GM12891 (cell line): Measurements from ENCODE around the gene PGS1.

ENCODE experiments used
- POLR2A ChIP-seq: IDR thresholded peaks from 2 replicates; pipeline ENCODE4 v1.6.1; 2011; ENCODE audit warnings: low read depth, low read length, control low read depth
- POLR2AphosphoS5 ChIP-seq: IDR thresholded peaks from 2 replicates; pipeline ENCODE4 v1.6.1; 2011; ENCODE audit warnings: low read depth, low read length, control low read depth
- TAF1 ChIP-seq: IDR thresholded peaks from 2 replicates; pipeline ENCODE4 v1.6.1; 2011; ENCODE audit warnings: low read depth, low read length, control low read depth

DNA sequence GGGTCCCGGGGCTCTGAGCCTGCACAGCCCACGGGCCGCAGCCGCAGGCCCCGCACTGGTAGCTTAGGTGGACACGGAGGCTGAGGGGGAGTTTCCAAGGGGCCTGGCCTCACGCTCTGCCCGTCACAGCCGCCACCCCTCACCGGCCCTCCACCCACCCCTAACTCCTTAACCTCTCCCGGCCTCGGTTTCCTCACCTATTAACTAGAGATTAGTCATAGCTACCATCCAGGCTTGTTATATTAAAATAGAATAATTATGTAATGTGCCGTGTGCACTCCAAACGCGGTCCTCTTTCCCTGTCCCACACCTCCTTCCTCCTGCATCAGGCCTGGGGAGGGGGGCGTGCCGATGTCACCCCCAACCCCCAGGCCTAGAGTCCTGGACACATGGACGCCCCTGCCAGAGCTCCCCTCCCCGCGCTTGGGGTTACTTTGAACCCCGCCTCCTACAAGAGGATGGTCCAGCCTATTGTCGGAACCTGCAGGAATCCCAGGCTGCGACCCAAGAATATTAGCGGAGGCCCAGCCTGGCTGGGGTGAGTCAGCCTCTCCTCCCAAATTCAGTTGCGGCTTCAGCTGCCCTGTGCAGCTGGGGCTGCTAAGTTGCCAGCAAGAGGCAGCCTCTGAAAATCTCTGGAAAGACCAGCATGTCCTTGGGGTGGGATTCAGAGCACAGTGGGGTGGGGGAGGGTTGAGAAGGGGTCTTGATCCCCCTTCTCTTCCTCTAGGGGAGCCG lies 35.8 kb upstream of the PGS1 start:
- TF ChIP-seq POLR2A = no peak
- no peak for TF ChIP-seq TAF1
- no peak for TF ChIP-seq POLR2AphosphoS5
